ENCODE results near the gene PSMC2.

GRCh38 chr7:103301441-103301840 lies 46.0 kb upstream of the PSMC2 start:
- TF ChIP-seq YY1 (IDR thresholded peaks at IDR 0.05) (no peak), EGR1 (IDR thresholded peaks at IDR 0.05; ENCODE audit: low read depth in 2 of 2) (no peak), RAD21 (IDR thresholded peaks at IDR 0.05) (no peak), TAF1 (conservative IDR thresholded peaks at IDR 0.05) (no peak), ZBTB33 (IDR thresholded peaks at IDR 0.05) (no peak)
- TF ChIP-seq, protein P1, sequence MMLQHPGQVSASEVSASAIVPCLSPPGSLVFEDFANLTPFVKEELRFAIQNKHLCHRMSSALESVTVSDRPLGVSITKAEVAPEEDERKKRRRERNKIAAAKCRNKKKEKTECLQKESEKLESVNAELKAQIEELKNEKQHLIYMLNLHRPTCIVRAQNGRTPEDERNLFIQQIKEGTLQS (IDR thresholded peaks at IDR 0.05), result no peak
- TF ChIP-seq, protein P2, sequence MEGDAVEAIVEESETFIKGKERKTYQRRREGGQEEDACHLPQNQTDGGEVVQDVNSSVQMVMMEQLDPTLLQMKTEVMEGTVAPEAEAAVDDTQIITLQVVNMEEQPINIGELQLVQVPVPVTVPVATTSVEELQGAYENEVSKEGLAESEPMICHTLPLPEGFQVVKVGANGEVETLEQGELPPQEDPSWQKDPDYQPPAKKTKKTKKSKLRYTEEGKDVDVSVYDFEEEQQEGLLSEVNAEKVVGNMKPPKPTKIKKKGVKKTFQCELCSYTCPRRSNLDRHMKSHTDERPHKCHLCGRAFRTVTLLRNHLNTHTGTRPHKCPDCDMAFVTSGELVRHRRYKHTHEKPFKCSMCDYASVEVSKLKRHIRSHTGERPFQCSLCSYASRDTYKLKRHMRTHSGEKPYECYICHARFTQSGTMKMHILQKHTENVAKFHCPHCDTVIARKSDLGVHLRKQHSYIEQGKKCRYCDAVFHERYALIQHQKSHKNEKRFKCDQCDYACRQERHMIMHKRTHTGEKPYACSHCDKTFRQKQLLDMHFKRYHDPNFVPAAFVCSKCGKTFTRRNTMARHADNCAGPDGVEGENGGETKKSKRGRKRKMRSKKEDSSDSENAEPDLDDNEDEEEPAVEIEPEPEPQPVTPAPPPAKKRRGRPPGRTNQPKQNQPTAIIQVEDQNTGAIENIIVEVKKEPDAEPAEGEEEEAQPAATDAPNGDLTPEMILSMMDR (IDR thresholded peaks at IDR 0.05; ENCODE audit: low read depth, low read length, missing input control), result no peak
